Activated CD8-positive, alpha-beta T cell treated with anti-CD3 and anti-CD28 coated beads for 36 hours (primary cell): ENCODE measurements around the gene ZNF629. TPM values are rescaled to one million over a fixed set of nuclear protein-coding genes. Genes with fewer than 3 reads are reported as not detected.

Experiments used
- ATAC-seq: fragments of 200-7000 bp; cut with Tn5 transposase; one replicate; pipeline ENCODE4 v1.10.0; 2021; ENCODE audit warnings: mild to moderate bottlenecking, moderate library complexity
- CTCF ChIA-PET: fragments of 350-600 bp; sonication (Branson Sonifier 250); formaldehyde crosslinking; loops from one replicate; lab custom pipeline; 2021; ENCODE audit warnings: antibody characterized with exemption; lab: Charles Lee
- POLR2A ChIA-PET: fragments of 350-600 bp; sonication (Branson Sonifier 250); formaldehyde crosslinking; loops from one replicate; lab custom pipeline; 2021; ENCODE audit warnings: antibody characterized with exemption; lab: Charles Lee
- DNase-seq: peaks from one replicate; pipeline ENCODE4 v3.0.0-alpha.2; 2020
- H3K27ac Mint-ChIP-seq: one replicate; pipeline ENCODE4 v1.8.0; 2021; ENCODE audit warnings: mild to moderate bottlenecking, mixed read lengths
- H3K27me3 Mint-ChIP-seq: one replicate; pipeline ENCODE4 v1.8.0; 2021; ENCODE audit warnings: mixed read lengths
- H3K36me3 Mint-ChIP-seq: one replicate; pipeline ENCODE4 v1.8.0; 2021; ENCODE audit warnings: low read depth, mixed read lengths
- H3K4me1 Mint-ChIP-seq: one replicate; pipeline ENCODE4 v1.8.0; 2021; ENCODE audit warnings: low read depth, mixed read lengths
- H3K4me3 Mint-ChIP-seq: one replicate; pipeline ENCODE4 v1.8.0; 2021; ENCODE audit warnings: mild to moderate bottlenecking, moderate library complexity, mixed read lengths
- H3K9me3 Mint-ChIP-seq: one replicate; pipeline ENCODE4 v1.8.0; 2021; ENCODE audit warnings: mixed read lengths
- intact Hi-C: fragments of 100-400 bp; cut with micrococcal nuclease; formaldehyde crosslinking; loops from one replicate; pipeline ENCODE4 v1.10.0; 2022
- total RNA-seq, 2 experiments: library from RNA; stranded (reverse); gene quantifications; one replicate each; pipeline ENCODE4 v1.2.3, GENCODE V29; 2021
- TF ChIP-seq, protein P1 (sequence below): fragments of 200-600 bp; IDR thresholded peaks from one replicate; pipeline ENCODE4 v1.8.0; 2022; ENCODE audit warnings: antibody characterized with exemption, mild to moderate bottlenecking

Gene ZNF629
- total RNA-seq, 2 experiments from 2014 or later: 2.8 to 3.2 TPM

DNA sequence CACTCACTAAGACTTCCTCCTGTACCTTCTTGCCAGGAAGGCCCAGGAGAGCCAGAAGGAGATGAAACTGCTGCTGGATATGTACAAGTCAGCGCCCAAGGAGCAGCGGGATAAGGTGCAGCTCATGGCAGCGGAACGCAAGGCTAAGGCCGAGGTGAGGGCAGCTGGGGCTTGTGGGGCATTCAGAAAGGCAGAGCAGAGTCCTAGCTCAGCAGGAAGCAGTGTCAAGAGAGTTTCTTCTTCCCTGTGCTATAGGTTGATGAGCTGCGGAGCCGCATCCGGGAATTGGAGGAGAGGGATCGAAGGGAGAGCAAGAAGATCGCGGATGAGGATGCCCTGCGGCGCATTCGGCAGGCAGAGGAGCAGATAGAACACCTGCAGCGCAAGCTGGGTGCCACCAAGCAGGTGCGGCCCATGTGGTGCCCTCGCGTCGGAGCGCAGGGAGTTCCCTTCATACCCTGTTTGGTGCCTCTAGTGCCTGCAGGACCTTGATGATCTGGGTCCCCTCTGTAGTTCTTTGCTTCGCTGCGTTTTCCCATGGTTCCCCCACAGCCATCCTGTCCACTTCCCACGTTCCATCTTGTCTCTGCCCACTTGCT, 18.3 kb downstream of the ZNF629 start:
- no peaks in the 10 kb centered on the region for H3K27me3 Mint-ChIP-seq
- TF ChIP-seq, protein P1, sequence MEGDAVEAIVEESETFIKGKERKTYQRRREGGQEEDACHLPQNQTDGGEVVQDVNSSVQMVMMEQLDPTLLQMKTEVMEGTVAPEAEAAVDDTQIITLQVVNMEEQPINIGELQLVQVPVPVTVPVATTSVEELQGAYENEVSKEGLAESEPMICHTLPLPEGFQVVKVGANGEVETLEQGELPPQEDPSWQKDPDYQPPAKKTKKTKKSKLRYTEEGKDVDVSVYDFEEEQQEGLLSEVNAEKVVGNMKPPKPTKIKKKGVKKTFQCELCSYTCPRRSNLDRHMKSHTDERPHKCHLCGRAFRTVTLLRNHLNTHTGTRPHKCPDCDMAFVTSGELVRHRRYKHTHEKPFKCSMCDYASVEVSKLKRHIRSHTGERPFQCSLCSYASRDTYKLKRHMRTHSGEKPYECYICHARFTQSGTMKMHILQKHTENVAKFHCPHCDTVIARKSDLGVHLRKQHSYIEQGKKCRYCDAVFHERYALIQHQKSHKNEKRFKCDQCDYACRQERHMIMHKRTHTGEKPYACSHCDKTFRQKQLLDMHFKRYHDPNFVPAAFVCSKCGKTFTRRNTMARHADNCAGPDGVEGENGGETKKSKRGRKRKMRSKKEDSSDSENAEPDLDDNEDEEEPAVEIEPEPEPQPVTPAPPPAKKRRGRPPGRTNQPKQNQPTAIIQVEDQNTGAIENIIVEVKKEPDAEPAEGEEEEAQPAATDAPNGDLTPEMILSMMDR: no peak
- ChIA-PET POLR2A (interaction anchor here (0.9 to 1.2 kb wide), 4 partner anchors 10 to 45 kb away, joined by 3 to 7 read pairs (median 4); partner anchors contain the start of gene PHKG2), CTCF (interaction anchor here (1.4 kb wide), 2 partner anchors 8 to 45 kb away, joined by 3 to 6 read pairs; no protein-coding TSS in a partner anchor)
- H3K36me3 Mint-ChIP-seq: peaks cover 52% of the 10 kb centered on the region
- ATAC-seq (no peak), DNase-seq (no peak)
- intact Hi-C loops: loop anchor here (10.0 kb wide), 1 partner anchor 54 kb away; no protein-coding TSS in a partner anchor
- H3K4me3 Mint-ChIP-seq: no peak overlapping the region
- peaks cover 8% of the 10 kb centered on the region for H3K4me1 Mint-ChIP-seq
- peak overlapping the region; percentile 30 for H3K27ac Mint-ChIP-seq
- H3K9me3 Mint-ChIP-seq: no peaks in the 10 kb centered on the region

GRCh38 chr16:30767767-30768465, 19.1 kb downstream of the ZNF629 start:
- Mint-ChIP-seq H3K4me1 (peaks cover 15% of the 10 kb centered on the region), H3K36me3 (peaks cover 53% of the 10 kb centered on the region), H3K27ac (no peak overlapping the region), H3K27me3 (no peaks in the 10 kb centered on the region), H3K4me3 (no peak overlapping the region), H3K9me3 (no peaks in the 10 kb centered on the region)
- intact Hi-C loops: loop anchor here (10.0 kb wide), 1 partner anchor 53 kb away; no protein-coding TSS in a partner anchor
- POLR2A ChIA-PET: interaction anchor here (0.9 to 1.0 kb wide), 2 partner anchors 11 to 20 kb away, joined by 3 to 6 read pairs; partner anchors contain the start of gene PHKG2
- CTCF ChIA-PET: interaction anchor here (1.4 kb wide), 1 partner anchor 9 kb away, joined by 3 read pairs; no protein-coding TSS in a partner anchor
- no peak for DNase-seq
- TF ChIP-seq, protein P1: no peak
- peak; percentile 53 for ATAC-seq

DNA sequence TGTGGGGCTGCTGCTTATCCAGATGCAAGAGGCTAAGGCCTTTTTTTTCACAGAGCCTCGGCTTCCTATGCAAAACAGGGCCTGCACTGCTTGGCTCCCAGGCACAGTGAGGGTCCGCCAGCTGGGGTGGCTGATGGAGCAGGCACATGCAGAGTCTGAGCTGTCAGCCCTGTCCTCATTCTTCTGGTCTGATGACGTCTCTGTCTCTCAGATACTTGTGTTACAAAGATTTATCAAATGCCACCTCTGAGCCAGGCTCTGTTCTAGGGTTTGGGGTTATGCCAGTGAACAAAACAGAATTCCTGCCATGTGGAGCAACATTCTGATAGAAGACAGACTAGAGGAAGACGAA, 20.1 kb downstream of the ZNF629 start:
- ChIA-PET POLR2A (interaction anchor here (0.5 kb wide), 1 partner anchor 107 kb away, joined by 3 read pairs; no protein-coding TSS in a partner anchor), CTCF (no interaction called here)
- no peaks in the 10 kb centered on the region for H3K9me3 Mint-ChIP-seq
- DNase-seq (no peak), ATAC-seq (no peak)
- no peak overlapping the region for H3K4me3 Mint-ChIP-seq
- intact Hi-C loops: loop anchor here (10.0 kb wide), 1 partner anchor 52 kb away; no protein-coding TSS in a partner anchor
- H3K27me3 Mint-ChIP-seq: no peaks in the 10 kb centered on the region
- H3K4me1 Mint-ChIP-seq: peaks cover 14% of the 10 kb centered on the region
- TF ChIP-seq, protein P1: no peak
- H3K27ac Mint-ChIP-seq: peak overlapping the region; percentile 57
- peaks cover 49% of the 10 kb centered on the region for H3K36me3 Mint-ChIP-seq

DNA sequence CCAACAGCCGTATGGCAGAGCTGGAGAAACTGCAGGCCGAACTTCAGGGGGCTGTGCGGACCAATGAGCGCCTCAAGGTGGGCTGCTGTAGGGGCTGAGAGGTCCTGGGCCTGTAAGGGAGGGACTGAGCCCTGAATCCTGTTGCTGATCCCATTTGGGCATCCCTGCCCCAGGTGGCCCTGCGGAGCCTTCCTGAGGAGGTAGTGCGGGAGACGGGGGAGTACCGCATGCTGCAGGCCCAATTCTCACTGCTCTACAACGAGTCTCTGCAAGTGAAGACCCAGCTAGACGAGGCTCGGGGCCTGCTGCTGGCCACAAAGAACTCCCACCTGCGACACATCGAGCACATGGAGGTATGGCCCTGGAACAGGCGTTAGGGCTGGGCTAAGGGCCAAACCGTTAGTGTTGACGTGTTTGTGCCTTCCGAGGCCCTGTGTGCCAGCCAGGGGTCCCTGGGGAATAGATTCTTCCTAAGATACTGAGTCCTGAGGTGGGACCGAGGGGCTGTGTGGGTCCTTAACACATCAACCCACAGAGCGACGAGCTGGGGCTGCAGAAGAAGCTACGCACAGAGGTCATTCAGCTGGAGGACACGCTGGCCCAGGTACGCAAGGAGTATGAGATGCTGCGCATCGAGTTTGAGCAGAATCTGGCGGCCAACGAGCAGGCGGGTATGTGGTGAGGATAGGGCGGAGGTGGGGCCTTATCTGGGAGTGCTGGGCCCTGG, 20.6 kb downstream of the ZNF629 start:
- POLR2A ChIA-PET: interaction anchor here (0.5 to 4.5 kb wide), 3 partner anchors 8 to 107 kb away, joined by 3 to 23 read pairs (median 7); no protein-coding TSS in a partner anchor
- TF ChIP-seq, protein P1: no peak
- no peak overlapping the region for H3K27ac Mint-ChIP-seq
- DNase-seq (no peak), ATAC-seq (no peak)
- H3K36me3 Mint-ChIP-seq: peaks cover 49% of the 10 kb centered on the region
- peaks cover 14% of the 10 kb centered on the region for H3K4me1 Mint-ChIP-seq
- no peaks in the 10 kb centered on the region for H3K9me3 Mint-ChIP-seq
- no peaks in the 10 kb centered on the region for H3K27me3 Mint-ChIP-seq
- intact Hi-C loops: loop anchor here (10.0 kb wide), 1 partner anchor 52 kb away; no protein-coding TSS in a partner anchor
- no peak overlapping the region for H3K4me3 Mint-ChIP-seq
- CTCF ChIA-PET: no interaction called here
